Psoas muscle (tissue), 8 donors: Measurements from ENCODE around the gene ELF2. TPM values are rescaled to one million over a fixed set of nuclear protein-coding genes. Genes with fewer than 3 reads are reported as not detected.

Experiments used
- ATAC-seq, 4 donors: fragments of 200-7000 bp; cut with Tn5 transposase; one replicate each; pipeline ENCODE4 v1.9.1; 2020; ENCODE audit warnings: moderate library complexity in 3 of 4, mild to moderate bottlenecking in 2 of 4
- DNase-seq, 2 donors: peaks; one replicate each; pipeline ENCODE4 v3.0.0-alpha.2; 2020
- H3K27ac ChIP-seq: fragments of 200-600 bp; one replicate; pipeline ENCODE4 v1.8.0; 2022
- H3K27me3 ChIP-seq, 3 donors: fragments of 200-600 bp in 1 of 3; one replicate each; pipeline versions ENCODE4 v1.6.1 to v1.8.0; 2013 to 2022; ENCODE audit warnings: low read length in 2 of 3, mild to moderate bottlenecking in 2 of 3, moderate library complexity in 1 of 3; ENCODE audit not compliant: insufficient read depth in 3 of 3
- H3K36me3 ChIP-seq, 2 donors: fragments of 200-600 bp in 1 of 2; one replicate each; pipeline versions ENCODE4 v1.6.1 to v1.8.0; 2013 to 2022; ENCODE audit warnings: low read depth in 1 of 2, mild to moderate bottlenecking in 1 of 2, moderate library complexity in 1 of 2; ENCODE audit not compliant: insufficient read depth in 1 of 2
- H3K4me1 ChIP-seq: fragments of 200-600 bp; one replicate; pipeline ENCODE4 v1.8.0; 2022
- H3K4me3 ChIP-seq: fragments of 200-600 bp; one replicate; pipeline ENCODE4 v1.8.0; 2022; ENCODE audit warnings: mild to moderate bottlenecking
- H3K9me3 ChIP-seq: fragments of 200-600 bp; one replicate; pipeline ENCODE4 v1.8.0; 2022
- CTCF ChIP-seq: fragments of 200-600 bp; IDR thresholded peaks from one replicate; pipeline ENCODE4 v1.8.0; 2022; ENCODE audit warnings: antibody characterized with exemption
- WGBS, 3 donors: extraction: QIAGEN DNeasy Blood & Tissue Kit; methylation state at CpG; one replicate each; pipeline versions ENCODE4 v1.1.6 to v1.1.7; 2013; 5-methylcytosine and 5-hydroxymethylcytosine counted together
- intact Hi-C, 2 donors: fragments of 100-400 bp; cut with DNase I; formaldehyde crosslinking; loops; one replicate each; pipeline versions ENCODE4 v1.11.0 to v1.14.2; 2022
- polyA plus RNA-seq, 3 donors: library from polyadenylated mRNA; stranded (reverse); fragments of 200-250 nt; gene quantifications; one replicate each; pipeline ENCODE4 v1.2.3, GENCODE V29; 2013
- total RNA-seq, 4 donors: library from RNA; stranded (reverse); fragmentation: NEBNext Ultra II Directional in 2 of 4; extraction: Animal tissue kit (Norgen Biotek cat#: 25700) in 2 of 4; gene quantifications; one replicate each; pipeline versions ENCODE4 v1.2.1 to v1.2.4, GENCODE V29; 2021 to 2023
- donor health status: healthy with polysubstance abuse.
- donor health status: DM: no; HTN: no; CAD: no; lungs with moderate emphysema.
- donor health status: Bipolar disorder and iron deficiency.
- donor health status: healthy.
- donor health status: DM: yes; HTN: yes; CAD: no.
- donor health status: DM: no; HTN: no; CAD: no.
- donor health status: DM: no; HTN: no; CAD: no.
- donor health status: DM: yes; HTN: yes; CAD: no.

The ELF2 gene
- total and polyA plus RNA-seq, 7 donors: 10.3 to 31.7 (median 27.0) TPM

- no peak for DNase-seq
- peaks cover 4 to 53% of the 10 kb centered on the region in 2 donors for H3K36me3 ChIP-seq
- 50 to 58% (median 56%) methylated on average over 10 of the region's 10 CpGs for WGBS, 3 donors
These were observed 134.0 kb downstream of the ELF2 start for GRCh38 chr4:139042981-139043460.

GRCh38 chr4:139038874-139039443, 138.1 kb downstream of the ELF2 start:
- no peak overlapping the region for H3K4me3 ChIP-seq
- ATAC-seq: no peak
- H3K36me3 ChIP-seq: peaks cover 0 to 30% of the 10 kb centered on the region in 2 donors
- H3K27ac ChIP-seq: no peak overlapping the region
- DNase-seq: no peak
- peaks cover 9% of the 10 kb centered on the region for H3K4me1 ChIP-seq
- no peak for TF ChIP-seq CTCF
- H3K9me3 ChIP-seq: no peaks in the 10 kb centered on the region
- no peaks in the 10 kb centered on the region for H3K27me3 ChIP-seq
- WGBS, 3 donors: 86 to 95% (median 86%) methylated on average over 1 of the region's 1 CpG
- intact Hi-C loops: loop anchor here (5.0 to 10.0 kb wide), 4 partner anchors 33 to 496 kb away; partner anchors contain the start of gene ELF2 (in 1 of the 2)

More at GRCh38 chr4:139042981-139043460, 134.0 kb downstream of the ELF2 start:
- Histone ChIP-seq H3K27ac (no peak overlapping the region), H3K4me3 (no peak overlapping the region), H3K4me1 (peaks cover 9% of the 10 kb centered on the region), H3K9me3 (no peaks in the 10 kb centered on the region), H3K27me3 (no peaks in the 10 kb centered on the region)
- ATAC-seq: peak in 2 of 4 donors; percentile 42
- no peak for TF ChIP-seq CTCF
- intact Hi-C loops: no loop called here

- no peaks in the 10 kb centered on the region for H3K27me3 ChIP-seq
- no peak overlapping the region for H3K4me3 ChIP-seq
- no peak overlapping the region for H3K27ac ChIP-seq
- WGBS, 3 donors: 54 to 82% (median 74%) methylated on average over 2 of the region's 2 CpGs
- ATAC-seq (no peak), DNase-seq (no peak)
- intact Hi-C loops: loop anchor here (5.0 to 10.0 kb wide), 4 partner anchors 35 to 498 kb away; partner anchors contain the start of gene ELF2 (in 1 of the 2)
- H3K9me3 ChIP-seq: no peaks in the 10 kb centered on the region
- H3K36me3 ChIP-seq: peaks cover 0 to 26% of the 10 kb centered on the region in 2 donors
- TF ChIP-seq CTCF: no peak
- peaks cover 11% of the 10 kb centered on the region for H3K4me1 ChIP-seq
These were observed 140.1 kb downstream of the ELF2 start for GRCh38 chr4:139036885-139037284.

- ATAC-seq (peak; percentile 15 to 25 (median 24)), DNase-seq (no peak)
- TF ChIP-seq CTCF: no peak
- peak overlapping the region; percentile 0 for H3K27ac ChIP-seq
- H3K4me3 ChIP-seq: no peak overlapping the region
- WGBS, 3 donors: 35 to 50% (median 35%) methylated on average over 5 of the region's 5 CpGs
- peaks cover 0 to 19% of the 10 kb centered on the region in 2 donors for H3K36me3 ChIP-seq
- H3K4me1 ChIP-seq: peaks cover 10% of the 10 kb centered on the region
- H3K9me3 ChIP-seq: no peaks in the 10 kb centered on the region
- intact Hi-C loops: loop anchor here (5.0 to 10.0 kb wide), 4 partner anchors 37 to 499 kb away; partner anchors contain the start of gene ELF2 (in 1 of the 2)
- no peaks in the 10 kb centered on the region for H3K27me3 ChIP-seq
These were observed 141.4 kb downstream of the ELF2 start for GRCh38 chr4:139035650-139036049.
